ENCODE results near the gene TWIST2.

Gene TWIST2

GRCh38 chr2:238838786-238839327, 9.0 kb upstream of the TWIST2 start:
- no peak for DNase-seq (ENCODE audit: low spot score)

- no peak for DNase-seq (ENCODE audit: low spot score)
Observed at GRCh38 chr2:238839428-238839827, 8.5 kb upstream of the TWIST2 start.

GRCh38 chr2:238841542-238842164, 6.2 kb upstream of the TWIST2 start:
- no peak for DNase-seq (ENCODE audit: low spot score)

- no peak for DNase-seq (ENCODE audit: low spot score)
Observed at GRCh38 chr2:238843476-238843875, 4.4 kb upstream of the TWIST2 start.

- DNase-seq (ENCODE audit: low spot score): no peak
Observed at GRCh38 chr2:238845583-238846377, 2.1 kb upstream of the TWIST2 start.

GRCh38 chr2:238846378-238846627, 1.6 kb upstream of the TWIST2 start:
- DNase-seq (ENCODE audit: low spot score): no peak

GRCh38 chr2:238846628-238847418, 1.1 kb upstream of the TWIST2 start:
- DNase-seq (ENCODE audit: low spot score): no peak

- no peak for DNase-seq (ENCODE audit: low spot score)
Observed at GRCh38 chr2:238847419-238847801, 475 bp upstream of the TWIST2 start.

- no peak for DNase-seq (ENCODE audit: low spot score)
Observed at GRCh38 chr2:238848691-238848975, 748 bp downstream of the TWIST2 start.

- DNase-seq (ENCODE audit: low spot score): no peak
Observed at GRCh38 chr2:238848976-238849853, 1.3 kb downstream of the TWIST2 start.

- no peak for DNase-seq (ENCODE audit: low spot score)
Observed at GRCh38 chr2:238850091-238850490, 2.2 kb downstream of the TWIST2 start.

GRCh38 chr2:238851026-238851425, 3.1 kb downstream of the TWIST2 start:
- DNase-seq (ENCODE audit: low spot score): no peak

- DNase-seq (ENCODE audit: low spot score): no peak
Observed at GRCh38 chr2:238851761-238852160, 3.9 kb downstream of the TWIST2 start.

GRCh38 chr2:238852206-238852869, 4.5 kb downstream of the TWIST2 start:
- DNase-seq (ENCODE audit: low spot score): no peak

- no peak for DNase-seq (ENCODE audit: low spot score)
Observed at GRCh38 chr2:238853218-238853617, 5.3 kb downstream of the TWIST2 start.

- DNase-seq (ENCODE audit: low spot score): no peak
Observed at GRCh38 chr2:238853721-238854120, 5.8 kb downstream of the TWIST2 start.

GRCh38 chr2:238854246-238854645, 6.4 kb downstream of the TWIST2 start:
- no peak for DNase-seq (ENCODE audit: low spot score)

GRCh38 chr2:238854699-238855229, 6.9 kb downstream of the TWIST2 start:
- no peak for DNase-seq (ENCODE audit: low spot score)

- DNase-seq (ENCODE audit: low spot score): no peak
Observed at GRCh38 chr2:238855299-238855698, 7.4 kb downstream of the TWIST2 start.

- no peak for DNase-seq (ENCODE audit: low spot score)
Observed at GRCh38 chr2:238855891-238856580, 8.2 kb downstream of the TWIST2 start.

Data from SW480 (cell line).